ENCODE data around the gene RIPOR1. TPM values are rescaled to one million over a fixed set of nuclear protein-coding genes. Genes with fewer than 3 reads are reported as not detected.

The RIPOR1 gene
- total RNA-seq, 1 donor from 2014 or later: 97.6 TPM

GRCh38 chr16:67552476-67552875 is 23.8 kb downstream of the RIPOR1 start:
- no peaks in the 10 kb centered on the region for H3K9me3 Mint-ChIP-seq (ENCODE audit: low read depth)
- no peak overlapping the region for H3K4me3 Mint-ChIP-seq (ENCODE audit: unreplicated experiment)
- TF ChIP-seq, protein P1, sequence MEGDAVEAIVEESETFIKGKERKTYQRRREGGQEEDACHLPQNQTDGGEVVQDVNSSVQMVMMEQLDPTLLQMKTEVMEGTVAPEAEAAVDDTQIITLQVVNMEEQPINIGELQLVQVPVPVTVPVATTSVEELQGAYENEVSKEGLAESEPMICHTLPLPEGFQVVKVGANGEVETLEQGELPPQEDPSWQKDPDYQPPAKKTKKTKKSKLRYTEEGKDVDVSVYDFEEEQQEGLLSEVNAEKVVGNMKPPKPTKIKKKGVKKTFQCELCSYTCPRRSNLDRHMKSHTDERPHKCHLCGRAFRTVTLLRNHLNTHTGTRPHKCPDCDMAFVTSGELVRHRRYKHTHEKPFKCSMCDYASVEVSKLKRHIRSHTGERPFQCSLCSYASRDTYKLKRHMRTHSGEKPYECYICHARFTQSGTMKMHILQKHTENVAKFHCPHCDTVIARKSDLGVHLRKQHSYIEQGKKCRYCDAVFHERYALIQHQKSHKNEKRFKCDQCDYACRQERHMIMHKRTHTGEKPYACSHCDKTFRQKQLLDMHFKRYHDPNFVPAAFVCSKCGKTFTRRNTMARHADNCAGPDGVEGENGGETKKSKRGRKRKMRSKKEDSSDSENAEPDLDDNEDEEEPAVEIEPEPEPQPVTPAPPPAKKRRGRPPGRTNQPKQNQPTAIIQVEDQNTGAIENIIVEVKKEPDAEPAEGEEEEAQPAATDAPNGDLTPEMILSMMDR (IDR thresholded peaks at IDR 0.05): no peak
- H3K36me3 Mint-ChIP-seq (ENCODE audit: low read depth): no peaks in the 10 kb centered on the region
- peaks cover 15% of the 10 kb centered on the region for H3K4me1 Mint-ChIP-seq (ENCODE audit: low read depth)
- no peak for DNase-seq (ENCODE audit: low spot score)
- H3K27ac Mint-ChIP-seq (ENCODE audit: unreplicated experiment): no peak overlapping the region
- no peaks in the 10 kb centered on the region for H3K27me3 Mint-ChIP-seq (ENCODE audit: low read depth)

GRCh38 chr16:67555795-67556212 is 27.2 kb downstream of the RIPOR1 start:
- Mint-ChIP-seq H3K36me3 (ENCODE audit: low read depth) (no peaks in the 10 kb centered on the region), H3K27me3 (ENCODE audit: low read depth) (no peaks in the 10 kb centered on the region), H3K27ac (ENCODE audit: unreplicated experiment) (no peak overlapping the region), H3K4me1 (ENCODE audit: low read depth) (peaks cover 18% of the 10 kb centered on the region), H3K9me3 (ENCODE audit: low read depth) (no peaks in the 10 kb centered on the region), H3K4me3 (ENCODE audit: unreplicated experiment) (no peak overlapping the region)
- DNase-seq (ENCODE audit: low spot score): no peak
- TF ChIP-seq, protein P1 (IDR thresholded peaks at IDR 0.05): no peak

GRCh38 chr16:67558859-67559258 is 30.2 kb downstream of the RIPOR1 start:
- no peaks in the 10 kb centered on the region for H3K27me3 Mint-ChIP-seq (ENCODE audit: low read depth)
- no peaks in the 10 kb centered on the region for H3K9me3 Mint-ChIP-seq (ENCODE audit: low read depth)
- TF ChIP-seq, protein P1 (IDR thresholded peaks at IDR 0.05): no peak
- H3K4me3 Mint-ChIP-seq (ENCODE audit: unreplicated experiment): no peak overlapping the region
- H3K27ac Mint-ChIP-seq (ENCODE audit: unreplicated experiment): no peak overlapping the region
- no peaks in the 10 kb centered on the region for H3K36me3 Mint-ChIP-seq (ENCODE audit: low read depth)
- peaks cover 24% of the 10 kb centered on the region for H3K4me1 Mint-ChIP-seq (ENCODE audit: low read depth)
- DNase-seq (ENCODE audit: low spot score): no peak

DNA sequence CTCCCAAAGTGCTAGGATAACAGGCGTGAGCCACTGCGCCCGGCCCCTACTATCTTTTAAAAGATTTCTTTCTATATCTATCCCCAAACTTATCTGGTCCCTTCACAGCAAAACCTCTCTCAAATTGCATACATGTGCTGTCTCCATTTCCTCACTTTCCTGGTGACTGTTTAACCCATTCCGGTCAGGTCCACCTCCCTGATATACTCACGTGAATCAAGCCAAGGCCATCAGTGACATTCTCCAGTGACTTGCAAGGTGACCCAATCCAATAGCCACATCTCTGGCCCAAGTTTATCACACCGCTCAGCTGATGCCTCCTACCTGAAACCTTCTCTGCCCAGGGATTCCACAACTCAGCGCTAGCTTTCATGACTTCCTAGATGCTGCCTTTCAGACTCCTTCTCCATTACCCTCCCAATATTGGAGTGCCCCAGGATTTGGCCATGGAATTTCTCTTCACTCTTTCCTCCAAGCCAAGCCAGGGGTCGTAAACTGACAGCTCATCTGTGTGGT is 32.3 kb downstream of the RIPOR1 start:
- no peaks in the 10 kb centered on the region for H3K9me3 Mint-ChIP-seq (ENCODE audit: low read depth)
- no peaks in the 10 kb centered on the region for H3K27me3 Mint-ChIP-seq (ENCODE audit: low read depth)
- no peaks in the 10 kb centered on the region for H3K36me3 Mint-ChIP-seq (ENCODE audit: low read depth)
- peaks cover 30% of the 10 kb centered on the region for H3K4me1 Mint-ChIP-seq (ENCODE audit: low read depth)
- no peak overlapping the region for H3K4me3 Mint-ChIP-seq (ENCODE audit: unreplicated experiment)
- H3K27ac Mint-ChIP-seq (ENCODE audit: unreplicated experiment): peak overlapping the region; percentile 23
- TF ChIP-seq, protein P1 (IDR thresholded peaks at IDR 0.05): no peak
- DNase-seq (ENCODE audit: low spot score): no peak

- Mint-ChIP-seq H3K9me3 (ENCODE audit: low read depth) (no peaks in the 10 kb centered on the region), H3K27me3 (ENCODE audit: low read depth) (no peaks in the 10 kb centered on the region), H3K27ac (ENCODE audit: unreplicated experiment) (peak overlapping the region; percentile 91), H3K4me1 (ENCODE audit: low read depth) (peaks cover 26% of the 10 kb centered on the region), H3K36me3 (ENCODE audit: low read depth) (no peaks in the 10 kb centered on the region), H3K4me3 (ENCODE audit: unreplicated experiment) (peak overlapping the region; percentile 83)
- DNase-seq (ENCODE audit: low spot score): no peak
- TF ChIP-seq, protein P1 (IDR thresholded peaks at IDR 0.05): no peak
Observed at GRCh38 chr16:67561501-67561823, 32.8 kb downstream of the RIPOR1 start.

Measured in chondrocyte (in vitro differentiated cells).